ENCODE data around the gene ARHGEF25. TPM values are rescaled to one million over a fixed set of nuclear protein-coding genes. Genes with fewer than 3 reads are reported as not detected.

The ARHGEF25 gene
- total and polyA plus RNA-seq, 2 of the 13 experiments (the other 11 are each of a cell fraction or from before 2014, with no cell fraction given): 11.5 to 12.5 TPM

DNA sequence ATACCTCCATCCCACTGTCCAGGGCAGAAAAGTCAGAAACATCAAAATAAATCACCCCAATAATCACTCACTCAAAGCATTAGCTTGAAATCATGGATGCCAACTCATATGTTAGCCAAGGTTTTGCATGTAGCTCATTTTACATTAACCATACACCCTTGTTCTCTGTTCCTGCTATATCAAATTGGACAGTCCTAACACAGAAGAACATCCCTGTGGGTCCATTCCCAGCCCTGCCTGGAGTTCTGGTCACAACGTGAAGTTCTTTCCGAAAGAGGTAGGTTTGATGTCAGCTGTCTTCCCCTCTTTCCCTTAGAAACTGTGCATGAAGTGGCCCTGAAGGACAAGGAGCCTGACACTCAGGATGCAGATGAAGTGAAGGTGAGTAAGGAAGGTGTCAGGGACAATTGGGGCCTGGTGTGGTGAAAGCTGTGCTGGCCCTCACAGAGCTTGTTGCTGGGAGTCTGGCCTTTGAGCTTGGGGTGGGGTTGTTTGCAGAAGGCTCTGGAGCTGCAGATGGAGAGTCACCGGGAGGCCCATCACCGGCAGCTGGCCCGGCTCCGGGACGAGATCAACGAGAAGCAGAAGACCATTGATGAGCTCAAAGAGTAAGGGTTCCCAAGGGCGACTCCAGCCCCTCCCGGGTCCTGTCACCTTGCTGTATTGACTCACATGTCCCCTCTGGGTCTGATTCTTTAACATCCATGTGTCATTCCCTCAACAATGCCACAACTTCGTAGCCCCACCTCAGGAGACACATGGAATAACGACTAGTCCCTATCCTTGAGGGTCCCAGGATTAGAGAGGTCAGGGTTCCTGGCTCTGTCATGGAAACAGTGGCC lies 35.2 kb upstream of the ARHGEF25 start (continued):
- TF ChIP-seq, protein P1, sequence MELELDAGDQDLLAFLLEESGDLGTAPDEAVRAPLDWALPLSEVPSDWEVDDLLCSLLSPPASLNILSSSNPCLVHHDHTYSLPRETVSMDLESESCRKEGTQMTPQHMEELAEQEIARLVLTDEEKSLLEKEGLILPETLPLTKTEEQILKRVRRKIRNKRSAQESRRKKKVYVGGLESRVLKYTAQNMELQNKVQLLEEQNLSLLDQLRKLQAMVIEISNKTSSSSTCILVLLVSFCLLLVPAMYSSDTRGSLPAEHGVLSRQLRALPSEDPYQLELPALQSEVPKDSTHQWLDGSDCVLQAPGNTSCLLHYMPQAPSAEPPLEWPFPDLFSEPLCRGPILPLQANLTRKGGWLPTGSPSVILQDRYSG (CRISPR knock-in tag; IDR thresholded peaks at IDR 0.05): no peak
- TF ChIP-seq NPAS2 (CRISPR knock-in tag; IDR thresholded peaks at IDR 0.05; ENCODE audit: borderline replicate concordance) (no peak), AHR (CRISPR knock-in tag; IDR thresholded peaks at IDR 0.05) (no peak), ZNF629 (CRISPR knock-in tag; conservative IDR thresholded peaks at IDR 0.05) (peak; percentile 24; the same call in 1 of the 2 replicates), ZNF570 (CRISPR knock-in tag; IDR thresholded peaks at IDR 0.05; ENCODE audit: borderline replicate concordance) (no peak), TARDBP (CRISPR knock-in tag; IDR thresholded peaks at IDR 0.05) (0 out of 2 replicates have a peak, but pooled peaks have one; percentile 10), UBTF (CRISPR knock-in tag; IDR thresholded peaks at IDR 0.05) (peak; percentile 79), ZNF672 (CRISPR knock-in tag; IDR thresholded peaks at IDR 0.05) (no peak), ZNF263 (CRISPR knock-in tag; IDR thresholded peaks at IDR 0.05) (no peak; the same call in 1 of the 2 replicates), ZNF367 (CRISPR knock-in tag; IDR thresholded peaks at IDR 0.05; ENCODE audit: borderline replicate concordance) (no peak), NBN (conservative IDR thresholded peaks at IDR 0.05) (no peak), ZMYM3 (CRISPR knock-in tag; IDR thresholded peaks at IDR 0.05) (peak; percentile 50; the same call in 1 of the 2 replicates), FLYWCH1 (CRISPR knock-in tag; IDR thresholded peaks at IDR 0.05) (no peak), PPARG (CRISPR knock-in tag; conservative IDR thresholded peaks at IDR 0.05) (peak; percentile 29; the same call in 1 of the 2 replicates), CREB1 (IDR thresholded peaks at IDR 0.05) (no peak), CREB1 (CRISPR knock-in tag; IDR thresholded peaks at IDR 0.05) (no peak), NCOA1 (CRISPR knock-in tag; IDR thresholded peaks at IDR 0.05) (no peak; the same call in 1 of the 2 replicates), HNRNPL (IDR thresholded peaks at IDR 0.05; ENCODE audit: low read depth, low read length) (no peak), ZBTB7B (CRISPR knock-in tag; IDR thresholded peaks at IDR 0.05) (peak; percentile 78), ZNF580 (CRISPR knock-in tag; IDR thresholded peaks at IDR 0.05; ENCODE audit: borderline replicate concordance, low read depth) (no peak; the same call in 1 of the 2 replicates)
- TF ChIP-seq, protein P2, sequence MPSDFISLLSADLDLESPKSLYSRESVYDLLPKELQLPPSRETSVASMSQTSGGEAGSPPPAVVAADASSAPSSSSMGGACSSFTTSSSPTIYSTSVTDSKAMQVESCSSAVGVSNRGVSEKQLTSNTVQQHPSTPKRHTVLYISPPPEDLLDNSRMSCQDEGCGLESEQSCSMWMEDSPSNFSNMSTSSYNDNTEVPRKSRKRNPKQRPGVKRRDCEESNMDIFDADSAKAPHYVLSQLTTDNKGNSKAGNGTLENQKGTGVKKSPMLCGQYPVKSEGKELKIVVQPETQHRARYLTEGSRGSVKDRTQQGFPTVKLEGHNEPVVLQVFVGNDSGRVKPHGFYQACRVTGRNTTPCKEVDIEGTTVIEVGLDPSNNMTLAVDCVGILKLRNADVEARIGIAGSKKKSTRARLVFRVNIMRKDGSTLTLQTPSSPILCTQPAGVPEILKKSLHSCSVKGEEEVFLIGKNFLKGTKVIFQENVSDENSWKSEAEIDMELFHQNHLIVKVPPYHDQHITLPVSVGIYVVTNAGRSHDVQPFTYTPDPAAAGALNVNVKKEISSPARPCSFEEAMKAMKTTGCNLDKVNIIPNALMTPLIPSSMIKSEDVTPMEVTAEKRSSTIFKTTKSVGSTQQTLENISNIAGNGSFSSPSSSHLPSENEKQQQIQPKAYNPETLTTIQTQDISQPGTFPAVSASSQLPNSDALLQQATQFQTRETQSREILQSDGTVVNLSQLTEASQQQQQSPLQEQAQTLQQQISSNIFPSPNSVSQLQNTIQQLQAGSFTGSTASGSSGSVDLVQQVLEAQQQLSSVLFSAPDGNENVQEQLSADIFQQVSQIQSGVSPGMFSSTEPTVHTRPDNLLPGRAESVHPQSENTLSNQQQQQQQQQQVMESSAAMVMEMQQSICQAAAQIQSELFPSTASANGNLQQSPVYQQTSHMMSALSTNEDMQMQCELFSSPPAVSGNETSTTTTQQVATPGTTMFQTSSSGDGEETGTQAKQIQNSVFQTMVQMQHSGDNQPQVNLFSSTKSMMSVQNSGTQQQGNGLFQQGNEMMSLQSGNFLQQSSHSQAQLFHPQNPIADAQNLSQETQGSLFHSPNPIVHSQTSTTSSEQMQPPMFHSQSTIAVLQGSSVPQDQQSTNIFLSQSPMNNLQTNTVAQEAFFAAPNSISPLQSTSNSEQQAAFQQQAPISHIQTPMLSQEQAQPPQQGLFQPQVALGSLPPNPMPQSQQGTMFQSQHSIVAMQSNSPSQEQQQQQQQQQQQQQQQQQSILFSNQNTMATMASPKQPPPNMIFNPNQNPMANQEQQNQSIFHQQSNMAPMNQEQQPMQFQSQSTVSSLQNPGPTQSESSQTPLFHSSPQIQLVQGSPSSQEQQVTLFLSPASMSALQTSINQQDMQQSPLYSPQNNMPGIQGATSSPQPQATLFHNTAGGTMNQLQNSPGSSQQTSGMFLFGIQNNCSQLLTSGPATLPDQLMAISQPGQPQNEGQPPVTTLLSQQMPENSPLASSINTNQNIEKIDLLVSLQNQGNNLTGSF (CRISPR knock-in tag; IDR thresholded peaks at IDR 0.05): no peak
- TF ChIP-seq, protein P3, sequence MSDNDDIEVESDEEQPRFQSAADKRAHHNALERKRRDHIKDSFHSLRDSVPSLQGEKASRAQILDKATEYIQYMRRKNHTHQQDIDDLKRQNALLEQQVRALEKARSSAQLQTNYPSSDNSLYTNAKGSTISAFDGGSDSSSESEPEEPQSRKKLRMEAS (IDR thresholded peaks at IDR 0.05): peak; percentile 69
